Mucosa of stomach (tissue), 1 donor: Measurements from ENCODE around the gene DRAM2.

Experiments used
- H3K27me3 ChIP-seq: one replicate; pipeline ENCODE4 v1.7.0; 2013; ENCODE audit warnings: mild to moderate bottlenecking, low read length; ENCODE audit not compliant: control insufficient read depth, insufficient read depth
- H3K36me3 ChIP-seq: one replicate; pipeline ENCODE4 v1.7.0; 2013; ENCODE audit warnings: low read length; ENCODE audit not compliant: control insufficient read depth, insufficient read depth
- H3K4me1 ChIP-seq: one replicate; pipeline ENCODE4 v1.7.0; 2013; ENCODE audit warnings: mild to moderate bottlenecking, low read length; ENCODE audit not compliant: control insufficient read depth, insufficient read depth
- H3K4me3 ChIP-seq: one replicate; pipeline ENCODE4 v1.7.0; 2013; ENCODE audit warnings: low read length
- H3K9ac ChIP-seq: one replicate; pipeline ENCODE4 v1.7.0; 2013; ENCODE audit warnings: mild to moderate bottlenecking, low read length, moderate library complexity
- H3K9me3 ChIP-seq: one replicate; pipeline ENCODE4 v1.7.0; 2013; ENCODE audit warnings: mild to moderate bottlenecking, low read length, moderate library complexity; ENCODE audit not compliant: control insufficient read depth
- donor health status: Pancreatic carcinoma.

Gene DRAM2

GRCh38 chr1:111139956-111140679 is at the start of gene DRAM2, which contains the start of gene CEPT1:
TSS of gene DRAM2 (minus strand) at chr1:111140093. CDS start at chr1:111131554, 8,539 bp downstream.
TSS of gene CEPT1 (plus strand) at chr1:111140223. CDS start at chr1:111147715, 7,492 bp downstream.
- Histone ChIP-seq H3K4me3 (peak within 1 kb of the TSS; percentile 48), H3K4me1 (peaks cover 16% of the 10 kb centered on the region), H3K9ac (peak within 1 kb of the TSS; percentile 91), H3K9me3 (no peaks in the 10 kb centered on the region), H3K36me3 (no peaks in the 10 kb centered on the region), H3K27me3 (no peaks in the 10 kb centered on the region)

DNA sequence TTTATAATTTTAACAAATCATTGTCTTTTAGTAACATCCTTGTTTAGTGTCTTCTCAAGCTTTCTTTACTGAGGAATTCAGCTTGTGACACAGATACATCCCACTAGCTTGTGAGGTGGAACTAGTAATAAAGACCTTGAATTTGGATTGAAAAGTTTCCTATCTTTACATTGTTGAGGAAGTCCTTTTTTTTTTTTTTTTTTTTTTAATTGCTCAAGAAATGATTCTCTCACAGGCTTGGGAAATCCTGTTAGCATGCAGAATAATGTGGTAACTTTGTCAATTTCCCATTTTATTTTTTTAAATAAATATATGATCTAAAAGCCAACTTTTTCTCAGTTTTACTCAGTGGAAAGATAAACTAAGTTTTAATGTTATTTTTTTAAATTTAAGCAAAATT is 44.8 kb upstream of the DRAM2 start:
- Histone ChIP-seq H3K27me3 (no peaks in the 10 kb centered on the region), H3K9me3 (no peaks in the 10 kb centered on the region), H3K4me1 (no peaks in the 10 kb centered on the region), H3K4me3 (no peak overlapping the region), H3K9ac (no peak overlapping the region), H3K36me3 (peaks cover 9% of the 10 kb centered on the region)

GRCh38 chr1:111183308-111184069 is 43.6 kb upstream of the DRAM2 start:
- Histone ChIP-seq H3K27me3 (no peaks in the 10 kb centered on the region), H3K4me1 (no peaks in the 10 kb centered on the region), H3K9me3 (no peaks in the 10 kb centered on the region), H3K4me3 (no peak overlapping the region), H3K36me3 (peaks cover 9% of the 10 kb centered on the region), H3K9ac (no peak overlapping the region)

- H3K36me3 ChIP-seq = peaks cover under 1% of the 10 kb centered on the region
- H3K27me3 ChIP-seq = no peaks in the 10 kb centered on the region
- H3K9me3 ChIP-seq = no peaks in the 10 kb centered on the region
- no peaks in the 10 kb centered on the region for H3K4me1 ChIP-seq
- H3K4me3 ChIP-seq = no peak overlapping the region
- no peak overlapping the region for H3K9ac ChIP-seq
Measured at GRCh38 chr1:111182052-111182451, 42.2 kb upstream of the DRAM2 start.

- Histone ChIP-seq H3K4me1 (no peaks in the 10 kb centered on the region), H3K9me3 (no peaks in the 10 kb centered on the region), H3K36me3 (no peaks in the 10 kb centered on the region), H3K9ac (no peak overlapping the region), H3K27me3 (no peaks in the 10 kb centered on the region), H3K4me3 (no peak overlapping the region)
Measured at GRCh38 chr1:111179968-111180533, 40.2 kb upstream of the DRAM2 start.

DNA sequence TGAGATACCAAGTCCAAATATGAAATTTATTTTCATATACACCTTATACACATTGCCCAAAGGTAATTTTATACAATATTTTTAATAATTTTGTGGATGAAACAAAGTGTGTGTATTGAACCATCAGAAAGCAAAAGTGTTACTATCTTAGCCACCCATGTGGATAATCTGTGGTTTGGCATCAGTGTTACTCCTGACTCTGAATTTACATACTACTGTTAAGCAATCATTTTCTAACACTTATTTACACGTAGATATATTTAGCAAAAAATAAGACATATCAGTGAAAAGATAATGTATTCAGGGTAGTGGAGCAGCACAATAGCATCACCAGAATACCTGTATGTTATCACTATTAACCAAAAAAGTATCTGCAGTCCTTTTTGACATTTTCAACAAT is 36.8 kb upstream of the DRAM2 start:
- Histone ChIP-seq H3K4me1 (no peaks in the 10 kb centered on the region), H3K36me3 (no peaks in the 10 kb centered on the region), H3K9me3 (no peaks in the 10 kb centered on the region)

GRCh38 chr1:111175349-111175748 is 35.5 kb upstream of the DRAM2 start:
- no peaks in the 10 kb centered on the region for H3K27me3 ChIP-seq
- no peaks in the 10 kb centered on the region for H3K9me3 ChIP-seq
- H3K4me3 ChIP-seq = no peak overlapping the region
- no peaks in the 10 kb centered on the region for H3K36me3 ChIP-seq
- no peak overlapping the region for H3K9ac ChIP-seq
- H3K4me1 ChIP-seq = no peaks in the 10 kb centered on the region

More for the DNA sequence above, 36.8 kb upstream of the DRAM2 start:
- no peak overlapping the region for H3K9ac ChIP-seq
- no peaks in the 10 kb centered on the region for H3K27me3 ChIP-seq
- H3K4me3 ChIP-seq = no peak overlapping the region

DNA sequence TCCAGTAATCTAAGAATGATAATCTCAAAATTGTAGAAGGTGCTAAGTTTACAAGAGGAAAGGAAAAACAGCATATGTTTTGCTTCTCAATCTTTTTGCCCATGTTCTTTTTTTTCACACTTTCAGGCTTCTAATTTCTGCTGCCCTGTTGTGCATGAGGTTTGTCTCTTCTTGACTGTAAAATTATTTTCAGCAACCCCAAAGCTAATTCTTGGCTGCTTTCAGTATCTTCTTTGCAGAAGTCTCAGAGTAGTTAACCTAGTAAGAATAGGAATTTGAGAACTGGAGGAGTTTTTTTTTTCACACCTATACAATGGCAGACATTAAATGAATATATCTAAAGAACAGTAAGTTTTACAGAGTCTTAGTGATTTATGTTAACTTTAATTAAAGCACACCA is 34.2 kb upstream of the DRAM2 start:
- no peaks in the 10 kb centered on the region for H3K4me1 ChIP-seq
- no peaks in the 10 kb centered on the region for H3K27me3 ChIP-seq
- no peak overlapping the region for H3K9ac ChIP-seq
- no peaks in the 10 kb centered on the region for H3K9me3 ChIP-seq
- no peak overlapping the region for H3K4me3 ChIP-seq
- no peaks in the 10 kb centered on the region for H3K36me3 ChIP-seq

- no peaks in the 10 kb centered on the region for H3K27me3 ChIP-seq
- no peak overlapping the region for H3K4me3 ChIP-seq
- H3K9ac ChIP-seq = no peak overlapping the region
- H3K4me1 ChIP-seq = peaks cover 7% of the 10 kb centered on the region
- H3K36me3 ChIP-seq = no peaks in the 10 kb centered on the region
- H3K9me3 ChIP-seq = no peaks in the 10 kb centered on the region
Measured at GRCh38 chr1:111172463-111172862, 32.6 kb upstream of the DRAM2 start.

GRCh38 chr1:111164151-111164550 is 24.3 kb upstream of the DRAM2 start:
- Histone ChIP-seq H3K27me3 (no peaks in the 10 kb centered on the region), H3K4me3 (no peak overlapping the region), H3K4me1 (peaks cover 7% of the 10 kb centered on the region), H3K36me3 (no peaks in the 10 kb centered on the region), H3K9ac (no peak overlapping the region), H3K9me3 (no peaks in the 10 kb centered on the region)

- no peaks in the 10 kb centered on the region for H3K9me3 ChIP-seq
- H3K4me1 ChIP-seq = no peaks in the 10 kb centered on the region
- no peaks in the 10 kb centered on the region for H3K36me3 ChIP-seq
- no peaks in the 10 kb centered on the region for H3K27me3 ChIP-seq
- H3K4me3 ChIP-seq = no peak overlapping the region
- no peak overlapping the region for H3K9ac ChIP-seq
Measured at GRCh38 chr1:111163363-111163762, 23.5 kb upstream of the DRAM2 start.

DNA sequence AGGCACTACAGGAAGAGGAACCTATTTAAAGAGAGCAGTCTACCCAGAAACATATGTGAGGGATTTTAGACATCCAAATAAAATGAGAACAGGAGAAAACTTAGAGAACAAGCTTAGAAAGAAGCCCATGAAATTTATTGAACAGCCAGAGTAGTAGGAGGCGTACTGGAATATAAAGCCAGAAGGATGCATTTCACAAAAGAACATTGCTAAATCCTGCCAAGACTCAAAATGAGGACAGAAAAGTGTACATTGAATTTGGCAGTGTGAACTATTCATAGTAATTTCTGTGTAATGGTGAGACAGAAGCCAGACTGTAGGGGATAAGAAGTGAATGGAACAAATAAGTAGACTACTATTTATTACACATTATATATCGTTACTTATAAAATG is 22.6 kb upstream of the DRAM2 start:
- no peak overlapping the region for H3K9ac ChIP-seq
- no peaks in the 10 kb centered on the region for H3K9me3 ChIP-seq
- H3K27me3 ChIP-seq = no peaks in the 10 kb centered on the region
- no peaks in the 10 kb centered on the region for H3K36me3 ChIP-seq
- no peak overlapping the region for H3K4me3 ChIP-seq
- H3K4me1 ChIP-seq = no peaks in the 10 kb centered on the region
